Gastroesophageal sphincter (tissue), 4 donors: ENCODE results near the gene SLC7A1. TPM values are rescaled to one million over a fixed set of nuclear protein-coding genes. Genes with fewer than 3 reads are reported as not detected.

ENCODE experiments used
- ATAC-seq: fragments of 150-250 bp; one replicate; pipeline ENCODE4 v1.9.1; 2016; ENCODE audit warnings: mild to moderate bottlenecking, moderate library complexity
- H3K27ac ChIP-seq, 4 donors: fragments of 200-600 bp; sonication (generic) in 3 of 4; 1 replicate in 3 of 4; 2 replicates in 1 of 4; pipeline ENCODE4 v1.5.1; 2016 to 2019
- H3K27me3 ChIP-seq: fragments of 200-600 bp; sonication (generic); one replicate; pipeline ENCODE4 v1.5.1; 2019
- H3K36me3 ChIP-seq, 2 donors: fragments of 200-600 bp; sonication (generic); one replicate each; pipeline ENCODE4 v1.5.1; 2019; ENCODE audit warnings: control low read depth in 1 of 2
- H3K4me1 ChIP-seq, 3 donors: fragments of 200-600 bp; sonication (generic); 1 replicate in 2 of 3; 2 replicates in 1 of 3; pipeline ENCODE4 v1.5.1; 2016 to 2019; ENCODE audit warnings: control low read depth in 2 of 3
- H3K4me3 ChIP-seq, 2 donors: fragments of 200-600 bp; sonication (generic); one replicate each; pipeline ENCODE4 v1.5.1; 2019; ENCODE audit warnings: mild to moderate bottlenecking in 1 of 2, moderate library complexity in 1 of 2
- H3K9me3 ChIP-seq, 3 donors: fragments of 200-600 bp; sonication (generic); one replicate each; pipeline ENCODE4 v1.5.1; 2017 to 2019; ENCODE audit warnings: control low read depth in 2 of 3
- CTCF ChIP-seq, 4 experiments: fragments of 200-600 bp in 2 of 4; fragments of 450-650 bp in 2 of 4; sonication (generic) in 1 of 4; IDR thresholded peaks; one replicate each; pipeline ENCODE4 v1.5.1; 2017 to 2019; ENCODE audit warnings: antibody characterized with exemption in 4 of 4, mild to moderate bottlenecking in 2 of 4, moderate library complexity in 2 of 4
- EP300 ChIP-seq: sonication (generic); formaldehyde crosslinking; IDR thresholded peaks from one replicate; pipeline ENCODE4 v1.6.1; 2017; ENCODE audit warnings: antibody characterized with exemption, mild to moderate bottlenecking
- POLR2A ChIP-seq, 2 donors: fragments of 450-650 bp; IDR thresholded peaks; one replicate each; pipeline ENCODE4 v1.6.1; 2017; ENCODE audit warnings: antibody characterized with exemption in 2 of 2, mild to moderate bottlenecking in 2 of 2, moderate library complexity in 1 of 2
- POLR2AphosphoS5 ChIP-seq: sonication (generic); formaldehyde crosslinking; IDR thresholded peaks from one replicate; pipeline ENCODE4 v1.6.1; 2017; ENCODE audit warnings: antibody characterized with exemption
- WGBS, 2 donors: methylation state at CpG; one replicate each; pipeline ENCODE4 v1.1.5; 2018; ENCODE audit warnings: low coverage in 1 of 2; 5-methylcytosine and 5-hydroxymethylcytosine counted together
- total RNA-seq, 4 donors: library from RNA; depleted of rRNA; stranded (reverse); fragments of >200 nt; gene quantifications; one replicate each; pipeline ENCODE4 v1.1.0, GENCODE V29; 2016

SLC7A1 gene
- total RNA-seq, 4 donors from 2014 or later: 13.5 to 33.8 (median 22.1) TPM

- Histone ChIP-seq H3K4me1 (no peaks in the 10 kb centered on the region), H3K27ac (no peak overlapping the region), H3K9me3 (no peaks in the 10 kb centered on the region), H3K27me3 (no peaks in the 10 kb centered on the region), H3K4me3 (no peak overlapping the region), H3K36me3 (peaks cover 0 to 9% of the 10 kb centered on the region in 2 donors)
- TF ChIP-seq POLR2A (IDR thresholded peaks at IDR 0.05) (no peak), POLR2AphosphoS5 (no peak), EP300 (no peak), CTCF (IDR thresholded peaks at IDR 0.05) (no peak)
- ATAC-seq: no peak
- 58 to 69% methylated on average over 3 of the region's 3 CpGs for WGBS, 2 donors
Observed at GRCh38 chr13:29486551-29486950, 108.9 kb downstream of the SLC7A1 start.

GRCh38 chr13:29484796-29485195, 110.7 kb downstream of the SLC7A1 start:
- WGBS, 2 donors: 94 to 100% methylated on average over 1 to 2 of the region's 7 CpGs
- no peak for ATAC-seq
- H3K27me3 ChIP-seq: no peaks in the 10 kb centered on the region
- H3K27ac ChIP-seq: no peak overlapping the region
- H3K9me3 ChIP-seq: no peaks in the 10 kb centered on the region
- TF ChIP-seq POLR2AphosphoS5: no peak
- no peak for TF ChIP-seq EP300
- TF ChIP-seq POLR2A (IDR thresholded peaks at IDR 0.05): no peak
- no peak for TF ChIP-seq CTCF (IDR thresholded peaks at IDR 0.05)
- H3K4me3 ChIP-seq: no peak overlapping the region
- no peaks in the 10 kb centered on the region for H3K4me1 ChIP-seq
- peaks cover 0 to 9% of the 10 kb centered on the region in 2 donors for H3K36me3 ChIP-seq

GRCh38 chr13:29484236-29484635, 111.3 kb downstream of the SLC7A1 start:
- TF ChIP-seq CTCF (IDR thresholded peaks at IDR 0.05) (no peak), POLR2A (IDR thresholded peaks at IDR 0.05) (no peak), EP300 (no peak), POLR2AphosphoS5 (no peak)
- no peak overlapping the region for H3K27ac ChIP-seq
- 50% methylated on average over 1 of the region's 7 CpGs; no CpG with 5 or more reads in 1 of the 2 donors for WGBS, 2 donors
- H3K36me3 ChIP-seq: peaks cover 0 to 9% of the 10 kb centered on the region in 2 donors
- no peaks in the 10 kb centered on the region for H3K27me3 ChIP-seq
- H3K4me3 ChIP-seq: no peak overlapping the region
- H3K4me1 ChIP-seq: no peaks in the 10 kb centered on the region
- no peaks in the 10 kb centered on the region for H3K9me3 ChIP-seq
- no peak for ATAC-seq

GRCh38 chr13:29483623-29484022, 111.9 kb downstream of the SLC7A1 start:
- no peak overlapping the region for H3K4me3 ChIP-seq
- WGBS, 2 donors: 75 to 92% methylated on average over 1 to 3 of the region's 4 CpGs

More at GRCh38 chr13:29483623-29484022, 111.9 kb downstream of the SLC7A1 start:
- ATAC-seq: no peak
- H3K36me3 ChIP-seq: peaks cover 0 to 9% of the 10 kb centered on the region in 2 donors
- H3K9me3 ChIP-seq: no peaks in the 10 kb centered on the region
- TF ChIP-seq CTCF (IDR thresholded peaks at IDR 0.05) (no peak), POLR2AphosphoS5 (no peak), POLR2A (IDR thresholded peaks at IDR 0.05) (no peak), EP300 (no peak)
- no peak overlapping the region for H3K27ac ChIP-seq
- H3K4me1 ChIP-seq: no peaks in the 10 kb centered on the region
- no peaks in the 10 kb centered on the region for H3K27me3 ChIP-seq
